GM23338 (cell line): ENCODE results near the gene MRPS34.

Experiments used
- CREB1 ChIP-seq: fragments of 250-450 bp; sonication (Bioruptor Pico); IDR thresholded peaks from 2 replicates; pipeline ENCODE4 v1.5.0; 2020; ENCODE audit warnings: low read depth, mild to moderate bottlenecking, moderate library complexity
- JUNB ChIP-seq: IDR thresholded peaks from one replicate; pipeline ENCODE4 v1.6.1; 2016; ENCODE audit warnings: antibody characterized with exemption; ENCODE audit not compliant: unreplicated experiment
- TF ChIP-seq, protein P1 (sequence below), 2 experiments: fragments of 200-600 bp in 1 of 2; sonication (generic) in 1 of 2; conservative IDR thresholded peaks; 2 replicates each; pipeline versions ENCODE4 v1.5.1 to v1.6.1; 2016 to 2017; ENCODE audit warnings: antibody characterized with exemption in 2 of 2, low read depth in 2 of 2, mild to moderate bottlenecking in 2 of 2, moderate library complexity in 1 of 2
- TF ChIP-seq, protein P2 (sequence below): IDR thresholded peaks from one replicate; pipeline ENCODE4 v1.6.1; 2018; ENCODE audit warnings: antibody characterized with exemption; ENCODE audit not compliant: unreplicated experiment

DNA sequence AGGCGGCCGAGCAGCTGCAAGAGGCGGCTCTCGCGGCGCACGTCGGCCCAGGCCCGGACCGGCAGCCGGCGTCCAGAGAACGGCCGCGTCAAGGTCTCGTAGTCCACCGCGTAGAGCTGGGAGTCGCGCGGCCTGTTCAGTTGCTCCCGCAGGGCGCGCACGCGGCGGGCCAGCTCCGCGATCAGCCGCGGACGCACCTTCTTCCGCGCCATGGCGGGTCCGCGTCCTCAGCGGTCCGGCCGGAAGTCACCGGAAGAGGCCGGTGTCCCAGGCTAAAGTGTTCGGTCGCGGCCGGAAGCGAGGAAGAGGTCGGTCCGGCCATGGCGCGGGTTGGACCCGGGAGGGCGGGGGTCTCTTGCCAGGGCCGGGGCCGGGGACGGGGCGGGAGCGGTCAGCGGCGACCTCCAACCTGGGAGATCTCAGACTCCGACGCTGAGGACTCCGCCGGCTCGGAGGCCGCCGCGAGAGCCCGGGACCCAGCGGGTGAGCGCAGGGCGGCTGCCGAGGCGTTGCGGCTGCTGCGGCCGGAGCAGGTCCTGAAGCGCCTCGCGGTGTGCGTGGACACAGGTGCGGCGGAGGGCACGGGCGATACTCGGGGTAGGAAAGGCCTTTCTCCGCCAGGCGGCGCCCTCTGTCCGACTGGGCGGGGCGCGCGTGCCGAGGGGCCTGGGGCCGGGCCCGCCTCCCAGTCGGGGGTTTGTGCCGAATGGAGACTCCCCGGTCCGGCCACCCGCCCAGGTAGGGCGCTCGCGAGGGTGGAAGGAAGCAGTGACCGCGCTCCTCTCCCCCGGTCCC is at the start of gene MRPS34:
- TF ChIP-seq, protein P1, sequence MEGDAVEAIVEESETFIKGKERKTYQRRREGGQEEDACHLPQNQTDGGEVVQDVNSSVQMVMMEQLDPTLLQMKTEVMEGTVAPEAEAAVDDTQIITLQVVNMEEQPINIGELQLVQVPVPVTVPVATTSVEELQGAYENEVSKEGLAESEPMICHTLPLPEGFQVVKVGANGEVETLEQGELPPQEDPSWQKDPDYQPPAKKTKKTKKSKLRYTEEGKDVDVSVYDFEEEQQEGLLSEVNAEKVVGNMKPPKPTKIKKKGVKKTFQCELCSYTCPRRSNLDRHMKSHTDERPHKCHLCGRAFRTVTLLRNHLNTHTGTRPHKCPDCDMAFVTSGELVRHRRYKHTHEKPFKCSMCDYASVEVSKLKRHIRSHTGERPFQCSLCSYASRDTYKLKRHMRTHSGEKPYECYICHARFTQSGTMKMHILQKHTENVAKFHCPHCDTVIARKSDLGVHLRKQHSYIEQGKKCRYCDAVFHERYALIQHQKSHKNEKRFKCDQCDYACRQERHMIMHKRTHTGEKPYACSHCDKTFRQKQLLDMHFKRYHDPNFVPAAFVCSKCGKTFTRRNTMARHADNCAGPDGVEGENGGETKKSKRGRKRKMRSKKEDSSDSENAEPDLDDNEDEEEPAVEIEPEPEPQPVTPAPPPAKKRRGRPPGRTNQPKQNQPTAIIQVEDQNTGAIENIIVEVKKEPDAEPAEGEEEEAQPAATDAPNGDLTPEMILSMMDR (conservative IDR thresholded peaks at IDR 0.05; ENCODE audit: low read depth in 2 of 2) = peak; percentile 55 to 84
- no peak for TF ChIP-seq JUNB
- TF ChIP-seq, protein P2, sequence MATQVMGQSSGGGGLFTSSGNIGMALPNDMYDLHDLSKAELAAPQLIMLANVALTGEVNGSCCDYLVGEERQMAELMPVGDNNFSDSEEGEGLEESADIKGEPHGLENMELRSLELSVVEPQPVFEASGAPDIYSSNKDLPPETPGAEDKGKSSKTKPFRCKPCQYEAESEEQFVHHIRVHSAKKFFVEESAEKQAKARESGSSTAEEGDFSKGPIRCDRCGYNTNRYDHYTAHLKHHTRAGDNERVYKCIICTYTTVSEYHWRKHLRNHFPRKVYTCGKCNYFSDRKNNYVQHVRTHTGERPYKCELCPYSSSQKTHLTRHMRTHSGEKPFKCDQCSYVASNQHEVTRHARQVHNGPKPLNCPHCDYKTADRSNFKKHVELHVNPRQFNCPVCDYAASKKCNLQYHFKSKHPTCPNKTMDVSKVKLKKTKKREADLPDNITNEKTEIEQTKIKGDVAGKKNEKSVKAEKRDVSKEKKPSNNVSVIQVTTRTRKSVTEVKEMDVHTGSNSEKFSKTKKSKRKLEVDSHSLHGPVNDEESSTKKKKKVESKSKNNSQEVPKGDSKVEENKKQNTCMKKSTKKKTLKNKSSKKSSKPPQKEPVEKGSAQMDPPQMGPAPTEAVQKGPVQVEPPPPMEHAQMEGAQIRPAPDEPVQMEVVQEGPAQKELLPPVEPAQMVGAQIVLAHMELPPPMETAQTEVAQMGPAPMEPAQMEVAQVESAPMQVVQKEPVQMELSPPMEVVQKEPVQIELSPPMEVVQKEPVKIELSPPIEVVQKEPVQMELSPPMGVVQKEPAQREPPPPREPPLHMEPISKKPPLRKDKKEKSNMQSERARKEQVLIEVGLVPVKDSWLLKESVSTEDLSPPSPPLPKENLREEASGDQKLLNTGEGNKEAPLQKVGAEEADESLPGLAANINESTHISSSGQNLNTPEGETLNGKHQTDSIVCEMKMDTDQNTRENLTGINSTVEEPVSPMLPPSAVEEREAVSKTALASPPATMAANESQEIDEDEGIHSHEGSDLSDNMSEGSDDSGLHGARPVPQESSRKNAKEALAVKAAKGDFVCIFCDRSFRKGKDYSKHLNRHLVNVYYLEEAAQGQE = no peak
- TF ChIP-seq CREB1 = peak; percentile 67
